ENCODE measurements around the gene LTBP1. TPM values are rescaled to one million over a fixed set of nuclear protein-coding genes. Genes with fewer than 3 reads are reported as not detected.
"Not testable (repeated sequence)": the region's sequence is repeated elsewhere in the genome, so short reads cannot be mapped to it uniquely, and the experiment has no call there.

LTBP1 gene
- total RNA-seq, 4 donors from 2014 or later: 8.7 to 18.7 (median 13.0) TPM

GRCh38 chr2:32965523-32966171, 18.9 kb downstream of the LTBP1 start:
- Histone ChIP-seq H3K36me3 (no peaks in the 10 kb centered on the region), H3K27ac (no peak overlapping the region), H3K4me1 (no peaks in the 10 kb centered on the region), H3K27me3 (no peaks in the 10 kb centered on the region), H3K4me3 (no peak overlapping the region), H3K9me3 (no peaks in the 10 kb centered on the region)
- TF ChIP-seq EP300 (IDR thresholded peaks at IDR 0.05): no peak
- TF ChIP-seq POLR2A (IDR thresholded peaks at IDR 0.05): no peak
- no peak for TF ChIP-seq CTCF (IDR thresholded peaks at IDR 0.05)
- DNase-seq (ENCODE audit: low spot score in 2 of 2): no peak
- WGBS: 85% methylated on average over 2 of the region's 2 CpGs

DNA sequence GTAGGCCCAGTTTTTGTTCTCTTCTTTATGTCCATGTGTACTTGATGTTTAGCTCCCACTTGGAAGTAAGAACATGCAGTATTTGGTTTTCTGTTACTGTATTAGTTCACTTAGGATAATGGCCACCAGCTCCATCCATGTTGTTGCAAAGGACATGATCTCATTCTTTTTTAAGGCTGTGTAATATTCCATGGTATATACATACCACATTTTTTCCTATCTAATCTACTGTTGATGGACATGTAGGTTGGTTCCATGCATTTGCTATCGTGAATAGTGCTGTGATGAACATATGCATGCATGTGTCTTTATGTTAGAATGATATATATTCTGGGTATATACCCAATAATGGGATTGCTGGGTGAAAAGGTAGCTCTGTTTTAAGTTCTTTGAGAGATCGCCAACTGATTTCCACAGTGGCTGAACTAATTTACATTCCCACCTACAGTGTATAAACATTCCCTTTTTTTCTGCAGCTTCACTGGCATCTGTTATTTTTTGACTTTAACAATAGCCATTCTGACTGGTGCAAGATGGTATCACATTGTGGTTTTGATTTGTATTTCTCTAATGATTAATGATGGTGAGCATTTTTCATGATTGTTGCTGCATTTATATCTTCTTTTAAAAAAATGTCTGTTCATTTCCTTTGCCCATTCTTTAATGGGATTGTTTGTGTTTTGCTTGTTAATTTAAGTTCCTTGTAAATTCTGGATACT, 22.9 kb downstream of the LTBP1 start:
- H3K4me1 ChIP-seq: peaks cover 8% of the 10 kb centered on the region
- no peak for TF ChIP-seq POLR2AphosphoS5 (IDR thresholded peaks at IDR 0.05)
- TF ChIP-seq POLR2A (IDR thresholded peaks at IDR 0.05): no peak
- no peak for TF ChIP-seq EP300 (IDR thresholded peaks at IDR 0.05)
- no peak for TF ChIP-seq CTCF (IDR thresholded peaks at IDR 0.05)
- 92% methylated on average over 2 of the region's 2 CpGs for WGBS

GRCh38 chr2:32973772-32974171, 27.0 kb downstream of the LTBP1 start:
- not testable (repeated sequence) for H3K4me3 ChIP-seq

More for the DNA sequence above, 22.9 kb downstream of the LTBP1 start:
- no peaks in the 10 kb centered on the region for H3K9me3 ChIP-seq
- H3K27me3 ChIP-seq: no peaks in the 10 kb centered on the region
- H3K27ac ChIP-seq: no peak overlapping the region
- H3K4me3 ChIP-seq: no peak overlapping the region
- H3K36me3 ChIP-seq: no peaks in the 10 kb centered on the region
- no peak for DNase-seq (ENCODE audit: low spot score in 2 of 2)

GRCh38 chr2:32976409-32977063, 29.8 kb downstream of the LTBP1 start:
- DNase-seq (ENCODE audit: low spot score in 2 of 2): no peak
- no peaks in the 10 kb centered on the region for H3K27me3 ChIP-seq
- 54% methylated on average over 6 of the region's 6 CpGs for WGBS
- no peak overlapping the region for H3K27ac ChIP-seq
- peaks cover 24% of the 10 kb centered on the region for H3K4me1 ChIP-seq
- no peak for TF ChIP-seq CTCF (IDR thresholded peaks at IDR 0.05)
- TF ChIP-seq EP300 (IDR thresholded peaks at IDR 0.05): no peak
- no peak for TF ChIP-seq POLR2A (IDR thresholded peaks at IDR 0.05)
- no peak for TF ChIP-seq POLR2AphosphoS5 (IDR thresholded peaks at IDR 0.05)
- H3K9me3 ChIP-seq: no peaks in the 10 kb centered on the region
- no peak overlapping the region for H3K4me3 ChIP-seq
- no peaks in the 10 kb centered on the region for H3K36me3 ChIP-seq

More at GRCh38 chr2:32973772-32974171, 27.0 kb downstream of the LTBP1 start:
- not testable (repeated sequence) for DNase-seq (ENCODE audit: low spot score in 2 of 2); H3K36me3 ChIP-seq; H3K9me3 ChIP-seq; H3K27me3 ChIP-seq; H3K27ac ChIP-seq
- WGBS: 98% methylated on average over 1 of the region's 1 CpG
- H3K4me1 ChIP-seq: peaks cover 27% of the 10 kb centered on the region

- H3K27ac ChIP-seq: no peak overlapping the region
- peak; percentile 78 to 81 for DNase-seq (ENCODE audit: low spot score in 2 of 2)
- peaks cover 18% of the 10 kb centered on the region for H3K4me1 ChIP-seq
- TF ChIP-seq CTCF (IDR thresholded peaks at IDR 0.05) (no peak), POLR2AphosphoS5 (IDR thresholded peaks at IDR 0.05) (no peak), EP300 (IDR thresholded peaks at IDR 0.05) (no peak), POLR2A (IDR thresholded peaks at IDR 0.05) (no peak)
- 36% methylated on average over 3 of the region's 6 CpGs for WGBS
- H3K27me3 ChIP-seq: no peaks in the 10 kb centered on the region
- H3K4me3 ChIP-seq: no peak overlapping the region
- no peaks in the 10 kb centered on the region for H3K9me3 ChIP-seq
- H3K36me3 ChIP-seq: no peaks in the 10 kb centered on the region
Observed at GRCh38 chr2:32977228-32977758, 30.5 kb downstream of the LTBP1 start.

Measured in suprapubic skin (tissue), 4 donors.